T-cell (primary cell): ENCODE results near the gene ACP1. TPM values are rescaled to one million over a fixed set of nuclear protein-coding genes. Genes with fewer than 3 reads are reported as not detected.
A peak's percentile ranks its signal among the peaks of the same experiment; 100 is the strongest.

Source experiments
- ATAC-seq, 4 experiments: fragments of 200-7000 bp in 3 of 4; fragments of 150-1000 bp in 1 of 4; cut with Tn5 transposase; replicated peaks in 1 of 4; 1 replicate in 3 of 4; 2 replicates in 1 of 4; pipeline ENCODE4 v1.10.0; 2021; ENCODE audit warnings: moderate library complexity in 3 of 4, mild to moderate bottlenecking in 2 of 4, moderate number of reproducible peaks in 1 of 4
- CTCF ChIA-PET, 2 donors: fragments of 300-600 bp; sonication (Branson Sonifier 250); formaldehyde crosslinking; loops; one replicate each; lab custom pipeline; 2022; ENCODE audit warnings: antibody characterized with exemption in 2 of 2; lab: Charles Lee
- POLR2A ChIA-PET, 2 donors: fragments of 300-600 bp; sonication (Branson Sonifier 250); formaldehyde crosslinking; loops; one replicate each; lab custom pipeline; 2022; ENCODE audit warnings: antibody characterized with exemption in 2 of 2; lab: Charles Lee
- DNase-seq, 35 experiments: peaks; one replicate each; pipeline versions ENCODE4 v3.0.0 to v3.0.0-alpha.2; 2013 to 2023
- H3K27ac ChIP-seq: one replicate; pipeline ENCODE4 v1.5.1; 2013; ENCODE audit warnings: low read length
- H3K27me3 ChIP-seq, 2 experiments: replicated peaks in 1 of 2; 1 replicate in 1 of 2; 2 replicates in 1 of 2; pipeline versions ENCODE4 v1.6.1 to v1.7.0; 2013; ENCODE audit warnings: low read length in 1 of 2, mixed read lengths in 1 of 2; ENCODE audit not compliant: control insufficient read depth in 2 of 2, insufficient read depth in 2 of 2; ENCODE audit errors: extremely low read depth in 1 of 2
- H3K36me3 ChIP-seq, 2 donors: 1 replicate in 1 of 2; 2 replicates in 1 of 2; pipeline versions ENCODE4 v1.6.1 to v1.7.0; 2013; ENCODE audit warnings: low read length in 1 of 2; ENCODE audit not compliant: control insufficient read depth in 2 of 2, insufficient read depth in 1 of 2; ENCODE audit errors: extremely low read depth in 1 of 2
- H3K4me1 ChIP-seq, 2 experiments: 1 replicate in 1 of 2; 2 replicates in 1 of 2; pipeline versions ENCODE4 v1.6.1 to v1.7.0; 2013; ENCODE audit warnings: low read length in 2 of 2, mixed read lengths in 1 of 2; ENCODE audit not compliant: insufficient read depth in 2 of 2, control insufficient read depth in 1 of 2; ENCODE audit errors: extremely low read depth in 1 of 2
- H3K4me3 ChIP-seq, 2 donors: 1 replicate in 1 of 2; 2 replicates in 1 of 2; pipeline versions ENCODE4 v1.5.1 to v1.7.0; 2013; ENCODE audit warnings: mild to moderate bottlenecking in 2 of 2, low read length in 1 of 2, moderate library complexity in 1 of 2; ENCODE audit not compliant: control insufficient read depth in 1 of 2; ENCODE audit errors: extremely low read depth in 1 of 2
- H3K9me3 ChIP-seq: 2 replicates; pipeline ENCODE4 v1.7.0; 2013
- H3K27ac Mint-ChIP-seq, 2 donors: one replicate each; pipeline ENCODE4 v1.8.0; 2020 to 2021; ENCODE audit warnings: mild to moderate bottlenecking in 2 of 2, mixed read lengths in 2 of 2
- H3K27me3 Mint-ChIP-seq, 2 donors: one replicate each; pipeline ENCODE4 v1.8.0; 2021 to 2022; ENCODE audit warnings: mixed read lengths in 2 of 2
- H3K36me3 Mint-ChIP-seq: one replicate; pipeline ENCODE4 v1.8.0; 2021; ENCODE audit warnings: mixed read lengths
- H3K4me1 Mint-ChIP-seq, 3 donors: one replicate each; pipeline ENCODE4 v1.8.0; 2020 to 2022; ENCODE audit warnings: mixed read lengths in 3 of 3, mild to moderate bottlenecking in 1 of 3
- H3K4me3 Mint-ChIP-seq, 3 donors: one replicate each; pipeline ENCODE4 v1.8.0; 2020 to 2022; ENCODE audit warnings: mild to moderate bottlenecking in 3 of 3, mixed read lengths in 3 of 3, moderate library complexity in 3 of 3
- H3K9me3 Mint-ChIP-seq, 3 donors: one replicate each; pipeline ENCODE4 v1.8.0; 2020 to 2022; ENCODE audit warnings: mixed read lengths in 3 of 3
- WGBS: methylation state at CpG from one replicate; pipeline ENCODE4 v1.1.5; 2013; ENCODE audit warnings: missing lambda C conversion rate; ENCODE audit not compliant: insufficient coverage; 5-methylcytosine and 5-hydroxymethylcytosine counted together
- total RNA-seq, 35 experiments: library from RNA in 6 of 35; stranded (reverse) in 6 of 35; fragments of 120-200 nt in 1 of 35; gene quantifications; one replicate each; pipeline versions ENCODE4 v1.2.1 to v1.2.4 and lab custom pipeline; 2013 to 2026

The ACP1 gene
- total RNA-seq, 5 donors from 2014 or later (not counting 1 experiment from before 2014, with no cell fraction given): 70.0 to 88.4 (median 85.5) TPM

DNA sequence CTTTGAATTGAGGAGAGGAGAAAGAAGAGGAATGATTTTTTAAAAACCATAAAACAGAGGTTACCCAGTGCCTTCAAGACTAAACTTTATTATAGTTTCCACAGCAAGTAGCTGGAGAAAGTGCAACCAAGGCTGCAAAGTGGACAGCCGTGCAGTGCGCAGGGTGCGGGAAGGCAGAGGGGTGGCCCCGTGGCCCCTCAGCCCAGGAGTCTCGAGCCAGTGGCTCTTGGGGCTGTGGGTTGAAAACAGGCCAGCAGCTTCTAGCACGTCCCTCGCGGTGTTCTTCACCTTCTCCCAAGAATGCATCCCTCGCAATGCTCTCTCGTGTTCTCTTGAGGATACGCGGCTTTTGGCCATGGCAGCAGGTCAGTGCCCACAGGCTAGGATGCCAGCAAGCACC is 51.6 kb downstream of the ACP1 start:
- peaks cover 4 to 6% of the 10 kb centered on the region in 2 donors for H3K27me3 Mint-ChIP-seq
- H3K9me3 Mint-ChIP-seq: no peaks in the 10 kb centered on the region

DNA sequence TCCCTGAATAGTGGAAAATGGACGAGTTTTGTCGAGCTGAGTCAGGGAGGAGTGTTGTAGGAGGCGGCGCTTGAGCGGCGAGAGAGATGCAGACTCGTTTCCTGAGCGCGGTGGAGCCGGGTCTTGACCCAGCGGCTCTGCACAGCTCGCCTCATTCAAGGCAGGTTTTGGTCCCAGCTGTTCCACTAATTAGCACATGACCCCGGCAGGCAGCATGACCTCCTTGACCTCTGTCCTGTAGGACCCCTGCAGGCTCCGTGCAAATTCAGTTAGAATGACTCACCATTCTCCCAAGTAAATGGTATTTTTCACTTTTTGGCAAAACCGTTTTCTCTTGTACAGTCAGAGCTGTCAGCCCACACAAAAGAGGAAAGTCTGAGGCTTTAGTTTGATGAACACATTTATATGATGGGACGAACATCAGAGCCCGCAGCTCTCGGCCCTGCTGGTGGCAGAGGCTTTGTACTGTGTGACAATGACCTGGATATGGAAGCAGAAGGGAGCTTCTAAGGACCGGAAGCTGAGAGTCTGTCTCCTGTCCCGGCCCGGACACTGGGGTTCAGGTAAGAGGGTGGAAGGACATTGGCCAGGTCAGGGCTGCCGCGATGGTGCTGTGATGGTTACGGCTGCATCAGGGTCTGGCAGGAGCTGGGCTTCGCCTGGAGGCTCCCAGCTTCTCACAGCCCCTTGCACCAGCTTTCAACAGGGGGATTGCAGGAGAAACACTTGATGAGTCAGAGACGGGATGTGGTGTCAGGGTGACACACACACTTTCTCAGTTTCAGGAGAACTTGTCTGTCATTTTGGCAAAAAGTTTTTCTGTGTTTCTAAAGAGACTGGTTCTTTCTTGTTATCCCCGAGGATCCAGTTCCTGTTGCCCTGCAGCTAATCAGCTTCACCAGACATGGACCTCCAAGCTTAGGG is 53.0 kb downstream of the ACP1 start:
- 74% methylated on average over 21 of the region's 27 CpGs for WGBS
- ChIA-PET POLR2A (no interaction called here), CTCF (interaction anchor here in 1 of 2 donors (0.5 kb wide), 1 partner anchor 9 kb away, joined by 3 read pairs; no protein-coding TSS in a partner anchor)
- H3K27ac ChIP-seq: no peak overlapping the region
- DNase-seq (peak in 6 of 35 experiments; percentile 6 to 51 (median 12)), ATAC-seq (peak in 3 of 4 experiments; percentile 17 to 82 (median 28))
- H3K4me1 ChIP-seq: peaks cover 0 to 25% of the 10 kb centered on the region in 2 experiments
- H3K9me3 ChIP-seq: no peaks in the 10 kb centered on the region
- H3K27ac Mint-ChIP-seq: peak overlapping the region; percentile 90 to 93
- peaks cover 0 to 21% of the 10 kb centered on the region in 2 experiments for H3K27me3 ChIP-seq
- no peaks in the 10 kb centered on the region for H3K36me3 Mint-ChIP-seq
- peaks cover 3 to 14% of the 10 kb centered on the region in 2 donors for H3K27me3 Mint-ChIP-seq
- peaks cover 12 to 28% (median 19%) of the 10 kb centered on the region in 3 donors for H3K4me1 Mint-ChIP-seq
- no peaks in the 10 kb centered on the region for H3K9me3 Mint-ChIP-seq
- peak overlapping the region; percentile 60 to 82 (median 72) for H3K4me3 Mint-ChIP-seq
- no peak overlapping the region for H3K4me3 ChIP-seq
- no peaks in the 10 kb centered on the region for H3K36me3 ChIP-seq

More for the DNA sequence above, 51.6 kb downstream of the ACP1 start:
- H3K27ac ChIP-seq: no peak overlapping the region
- WGBS: 93% methylated on average over 12 of the region's 12 CpGs
- ChIA-PET POLR2A (interaction anchor here in 1 of 2 donors (0.6 kb wide), 1 partner anchor 25 kb away, joined by 4 read pairs; no protein-coding TSS in a partner anchor), CTCF (no interaction called here)
- no peaks in the 10 kb centered on the region for H3K36me3 Mint-ChIP-seq
- peaks cover 12 to 28% (median 19%) of the 10 kb centered on the region in 3 donors for H3K4me1 Mint-ChIP-seq
- no peaks in the 10 kb centered on the region for H3K9me3 ChIP-seq
- H3K27me3 ChIP-seq: peaks cover 0 to 21% of the 10 kb centered on the region in 2 experiments
- no peaks in the 10 kb centered on the region for H3K36me3 ChIP-seq
- DNase-seq (no peak), ATAC-seq (no peak)
- peaks cover 0 to 25% of the 10 kb centered on the region in 2 experiments for H3K4me1 ChIP-seq
- H3K27ac Mint-ChIP-seq: no peak overlapping the region
- H3K4me3 ChIP-seq: no peak overlapping the region
- no peak overlapping the region for H3K4me3 Mint-ChIP-seq

DNA sequence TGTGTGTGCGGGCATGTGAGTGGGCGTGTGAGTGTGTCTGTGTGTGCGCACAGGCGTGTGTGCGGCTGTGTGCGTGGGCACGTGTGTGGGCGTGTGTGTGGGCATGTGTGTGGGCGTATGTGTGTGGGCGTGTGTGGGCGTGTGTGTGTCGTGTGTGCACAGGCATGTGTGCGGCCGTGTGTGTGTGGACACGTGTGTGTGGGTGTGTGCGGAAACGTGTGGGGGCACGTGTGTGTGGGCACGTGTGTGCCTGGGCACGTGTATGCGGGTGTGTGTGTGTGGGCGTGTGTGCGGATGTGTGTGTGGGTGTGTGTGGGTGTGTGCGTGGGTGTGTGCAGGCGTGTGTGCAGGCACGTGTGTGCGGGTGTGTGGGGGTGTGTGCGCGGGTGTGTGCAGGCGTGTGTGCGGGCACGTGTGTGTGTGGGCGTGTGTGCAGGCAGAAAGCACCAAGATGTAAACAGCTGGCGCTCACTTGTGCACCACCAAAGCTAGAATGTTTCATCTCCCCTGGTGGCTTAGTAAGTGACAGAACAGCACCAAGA is 54.4 kb downstream of the ACP1 start:
- H3K27me3 ChIP-seq: peaks cover 0 to 20% of the 10 kb centered on the region in 2 experiments
- no peak for ATAC-seq

DNA sequence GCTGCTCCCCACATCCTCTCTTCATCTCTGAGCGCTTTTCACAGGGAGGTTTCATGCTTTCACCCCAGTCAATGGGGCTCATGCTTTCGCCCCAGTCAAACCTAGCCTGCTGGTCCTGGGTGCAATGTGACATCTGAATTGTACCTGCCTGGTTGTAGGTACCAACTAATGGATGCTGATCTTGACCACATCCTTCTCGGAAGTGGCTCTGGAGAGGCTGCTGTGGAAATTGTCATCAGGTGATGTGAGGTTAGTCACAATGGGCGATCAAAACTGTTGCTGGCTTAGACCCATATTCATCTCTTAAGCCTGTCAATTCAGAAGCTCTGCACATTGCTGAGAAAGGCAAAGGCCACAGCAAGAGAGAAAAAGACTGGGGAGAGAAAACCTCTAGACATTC is 55.8 kb downstream of the ACP1 start:
- no peaks in the 10 kb centered on the region for H3K36me3 Mint-ChIP-seq
- ATAC-seq (no peak), DNase-seq (no peak)
- Histone ChIP-seq H3K36me3 (no peaks in the 10 kb centered on the region), H3K27ac (no peak overlapping the region), H3K4me1 (peaks cover 0 to 25% of the 10 kb centered on the region in 2 experiments), H3K9me3 (no peaks in the 10 kb centered on the region), H3K4me3 (no peak overlapping the region), H3K27me3 (peaks cover 0 to 5% of the 10 kb centered on the region in 2 experiments)
- H3K4me3 Mint-ChIP-seq: no peak overlapping the region
- WGBS: 73% methylated on average over 3 of the region's 4 CpGs
- no peak overlapping the region for H3K27ac Mint-ChIP-seq
- H3K27me3 Mint-ChIP-seq: peaks cover 1 to 17% of the 10 kb centered on the region in 2 donors
- peaks cover 12 to 28% (median 19%) of the 10 kb centered on the region in 3 donors for H3K4me1 Mint-ChIP-seq
- H3K9me3 Mint-ChIP-seq: no peaks in the 10 kb centered on the region
- CTCF ChIA-PET: no interaction called here
- POLR2A ChIA-PET: no interaction called here

More for the DNA sequence above, 54.4 kb downstream of the ACP1 start:
- WGBS: 89% methylated on average over 33 of the region's 34 CpGs
- H3K4me3 Mint-ChIP-seq: no peak overlapping the region
- H3K4me1 Mint-ChIP-seq: peaks cover 12 to 28% (median 19%) of the 10 kb centered on the region in 3 donors
- Histone ChIP-seq H3K4me3 (no peak overlapping the region), H3K27ac (no peak overlapping the region), H3K9me3 (no peaks in the 10 kb centered on the region), H3K36me3 (no peaks in the 10 kb centered on the region), H3K4me1 (peaks cover 0 to 25% of the 10 kb centered on the region in 2 experiments)
- CTCF ChIA-PET: interaction anchor here in 1 of 2 donors (0.7 kb wide), 1 partner anchor 13 kb away, joined by 3 read pairs; no protein-coding TSS in a partner anchor
- H3K9me3 Mint-ChIP-seq: no peaks in the 10 kb centered on the region
- H3K36me3 Mint-ChIP-seq: no peaks in the 10 kb centered on the region
- peaks cover 3 to 14% of the 10 kb centered on the region in 2 donors for H3K27me3 Mint-ChIP-seq
- POLR2A ChIA-PET: no interaction called here
- DNase-seq: no peak
- H3K27ac Mint-ChIP-seq: peak overlapping the region; percentile 78 to 90

DNA sequence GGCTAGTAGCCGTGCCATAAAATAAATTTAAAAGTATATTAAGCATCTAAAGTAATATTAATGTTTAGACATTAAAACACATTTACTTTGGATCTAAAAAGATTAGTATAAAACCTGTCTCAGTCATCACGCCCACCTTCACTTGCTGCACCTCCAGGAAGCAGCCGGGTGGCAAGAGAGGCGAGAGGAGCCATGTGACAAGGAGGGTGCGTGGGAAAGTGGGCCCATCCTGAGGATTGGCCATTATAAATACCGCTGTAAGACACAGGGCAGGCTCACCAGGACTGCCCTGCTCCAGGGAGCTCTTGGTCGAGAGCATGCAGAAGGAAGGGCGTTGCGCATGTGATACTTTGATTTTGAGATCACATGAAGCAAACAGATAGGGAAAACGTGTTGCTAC is 57.6 kb downstream of the ACP1 start:
- H3K4me1 Mint-ChIP-seq: peaks cover 12 to 23% (median 16%) of the 10 kb centered on the region in 3 donors
- Histone ChIP-seq H3K27ac (no peak overlapping the region), H3K27me3 (peaks cover 0 to 2% of the 10 kb centered on the region in 2 experiments), H3K4me1 (peaks cover 0 to 21% of the 10 kb centered on the region in 2 experiments), H3K36me3 (no peaks in the 10 kb centered on the region), H3K9me3 (no peaks in the 10 kb centered on the region), H3K4me3 (no peak overlapping the region)
- H3K4me3 Mint-ChIP-seq: no peak overlapping the region
- POLR2A ChIA-PET: no interaction called here
- 72% methylated on average over 7 of the region's 10 CpGs for WGBS
- peaks cover 6% of the 10 kb centered on the region for H3K36me3 Mint-ChIP-seq
- no peak overlapping the region for H3K27ac Mint-ChIP-seq
- H3K27me3 Mint-ChIP-seq: peaks cover 2 to 16% of the 10 kb centered on the region in 2 donors
- ATAC-seq (no peak), DNase-seq (no peak)
- CTCF ChIA-PET: no interaction called here
- H3K9me3 Mint-ChIP-seq: peaks cover 4 to 11% (median 6%) of the 10 kb centered on the region in 3 donors

DNA sequence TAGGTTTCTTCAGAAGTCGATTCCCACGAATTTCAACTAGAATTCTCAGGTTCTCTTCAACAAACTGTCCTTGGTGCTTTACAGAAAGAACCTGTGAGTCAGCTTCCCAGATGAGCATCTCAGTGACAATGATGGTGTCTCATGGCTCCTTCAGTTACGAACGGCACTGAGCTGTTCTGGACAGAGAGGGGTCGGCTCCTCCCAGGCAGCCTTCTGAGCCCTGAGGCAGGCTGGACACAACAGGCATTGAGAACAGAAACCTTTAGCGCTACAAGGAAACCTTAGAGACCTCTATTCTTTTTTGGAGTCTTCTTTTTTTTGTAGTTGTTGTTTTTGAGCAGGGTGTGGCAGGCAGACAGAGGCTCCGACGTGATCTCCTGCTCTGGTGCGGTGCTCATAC is 58.3 kb downstream of the ACP1 start:
- H3K9me3 Mint-ChIP-seq: peaks cover 6 to 18% (median 8%) of the 10 kb centered on the region in 3 donors
- H3K4me1 Mint-ChIP-seq: peaks cover 9 to 16% (median 10%) of the 10 kb centered on the region in 3 donors
- H3K36me3 Mint-ChIP-seq: peaks cover 6% of the 10 kb centered on the region
- Histone ChIP-seq H3K9me3 (no peaks in the 10 kb centered on the region), H3K36me3 (no peaks in the 10 kb centered on the region), H3K27me3 (peaks cover 0 to under 1% of the 10 kb centered on the region in 2 experiments), H3K4me1 (peaks cover 0 to 14% of the 10 kb centered on the region in 2 experiments), H3K4me3 (no peak overlapping the region), H3K27ac (no peak overlapping the region)
- CTCF ChIA-PET: no interaction called here
- POLR2A ChIA-PET: no interaction called here
- H3K4me3 Mint-ChIP-seq: no peak overlapping the region
- peaks cover 3 to 16% of the 10 kb centered on the region in 2 donors for H3K27me3 Mint-ChIP-seq
- no peak overlapping the region for H3K27ac Mint-ChIP-seq
- WGBS: 96% methylated on average over 6 of the region's 9 CpGs
- no peak for DNase-seq
- no peak for ATAC-seq
